HCT116 (cell line): Measurements from ENCODE around the gene PLCD3. TPM values are rescaled to one million over a fixed set of nuclear protein-coding genes. Genes with fewer than 3 reads are reported as not detected.

Experiments used
- ATAC-seq: fragments of 200-7000 bp; cut with Tn5 transposase; 2 replicates; pipeline ENCODE4 v1.9.1; 2020; ENCODE audit warnings: mild to moderate bottlenecking, moderate library complexity
- BruUV-seq: library from RNA; stranded (reverse); fragments of 400-500 nt; replicated peaks from 2 replicates; lab custom pipeline; 2021; lab: Mats Ljungman, UMichigan
- CTCF ChIA-PET: fragments of 300-600 bp; sonication (Branson Sonifier 250); formaldehyde crosslinking; loops from one replicate; lab custom pipeline; 2021; ENCODE audit warnings: antibody characterized with exemption; lab: Charles Lee
- POLR2A ChIA-PET: fragments of 300-600, 350-600 bp; sonication (Branson Sonifier 250); formaldehyde crosslinking; loops from one replicate; lab custom pipeline; 2021; ENCODE audit warnings: antibody characterized with exemption; lab: Charles Lee
- RAD21 ChIA-PET, 2 experiments: fragments of 300-600 bp; sonication (Branson Sonifier 250); formaldehyde crosslinking; loops; one replicate each; lab custom pipeline; 2023; ENCODE audit warnings: low total read pairs in 2 of 2; ENCODE audit not compliant: uncharacterized antibody in 2 of 2, unreplicated experiment in 2 of 2, low non-redundant PET in 1 of 2; lab: Charles Lee
- DNase-seq: peaks from one replicate; pipeline ENCODE4 v3.0.0-alpha.2; 2010; ENCODE audit warnings: low read depth, low spot score
- H2AFZ ChIP-seq: fragments of 200-600 bp; shearing (Covaris generic), sonication (generic); 2 replicates; pipeline ENCODE4 v1.6.1; 2017; ENCODE audit warnings: low read depth, mixed run types, mixed read lengths, antibody characterized with exemption, low read length; ENCODE audit not compliant: poor library complexity, severe bottlenecking
- H3K27ac ChIP-seq: 2 replicates; pipeline ENCODE4 v1.5.1; 2012; ENCODE audit warnings: low read depth, low read length
- H3K27me3 ChIP-seq: fragments of 200-600 bp; sonication (generic); 2 replicates; pipeline ENCODE4 v1.6.1; 2016; ENCODE audit warnings: mixed run types, low read length, mixed read lengths; ENCODE audit not compliant: insufficient read depth
- H3K36me3 ChIP-seq, 2 experiments: fragments of 200-500 bp in 1 of 2; fragments of 200-600 bp in 1 of 2; sonication (Bioruptor generic) in 1 of 2; sonication (generic) in 1 of 2; 2 replicates each; pipeline versions ENCODE4 v1.5.1 to v1.6.1; 2014 to 2016; ENCODE audit warnings: low read length in 2 of 2, inconsistent platforms in 1 of 2, mixed read lengths in 1 of 2, mixed run types in 1 of 2; ENCODE audit not compliant: insufficient read depth in 2 of 2, control insufficient read depth in 1 of 2
- H3K4me1 ChIP-seq, 2 experiments: fragments of 200-600 bp in 1 of 2; sonication (generic) in 1 of 2; 2 replicates each; pipeline versions ENCODE4 v1.5.1 to v1.6.1; 2012 to 2017; ENCODE audit warnings: low read length in 2 of 2, inconsistent platforms in 1 of 2, mild to moderate bottlenecking in 1 of 2, mixed read lengths in 1 of 2, mixed run types in 1 of 2, moderate library complexity in 1 of 2; ENCODE audit not compliant: insufficient read depth in 2 of 2, control insufficient read depth in 1 of 2
- H3K4me2 ChIP-seq: fragments of 200-600 bp; sonication (generic); 2 replicates; pipeline ENCODE4 v1.6.1; 2017; ENCODE audit warnings: mixed run types, low read length, mixed read lengths
- H3K4me3 ChIP-seq, 2 experiments: fragments of 200-600 bp in 1 of 2; sonication (generic) in 1 of 2; replicated peaks in 1 of 2; 2 replicates each; pipeline ENCODE4 v1.5.1; 2011 to 2016; ENCODE audit warnings: low read length in 2 of 2, control low read depth in 1 of 2, low read depth in 1 of 2, mild to moderate bottlenecking in 1 of 2, mixed read lengths in 1 of 2, mixed run types in 1 of 2
- H3K79me2 ChIP-seq: fragments of 200-600 bp; sonication (generic); 2 replicates; pipeline ENCODE4 v1.6.1; 2017; ENCODE audit warnings: mild to moderate bottlenecking, mixed run types, low read length, moderate library complexity, mixed read lengths; ENCODE audit not compliant: insufficient read depth
- H3K9ac ChIP-seq: fragments of 200-600 bp; sonication (generic); 2 replicates; pipeline ENCODE4 v1.6.1; 2016; ENCODE audit warnings: low read length, mixed read lengths
- H3K9me2 ChIP-seq: fragments of 200-600 bp; sonication (generic), shearing (Covaris generic); 2 replicates; pipeline ENCODE4 v1.6.1; 2017; ENCODE audit warnings: mixed run types, mild to moderate bottlenecking, moderate library complexity; ENCODE audit not compliant: insufficient read depth
- H3K9me3 ChIP-seq, 2 experiments: fragments of 200-500 bp in 1 of 2; fragments of 200-600 bp in 1 of 2; sonication (Bioruptor generic) in 1 of 2; sonication (generic) in 1 of 2; 2 replicates each; pipeline ENCODE4 v1.6.1; 2014 to 2017; ENCODE audit warnings: low read length in 2 of 2, mixed read lengths in 2 of 2, inconsistent platforms in 1 of 2, low read depth in 1 of 2, mild to moderate bottlenecking in 1 of 2, mixed run types in 1 of 2, moderate library complexity in 1 of 2; ENCODE audit not compliant: control insufficient read depth in 1 of 2, insufficient read depth in 1 of 2
- H4K20me1 ChIP-seq: fragments of 200-600 bp; sonication (generic), shearing (Covaris generic); 2 replicates; pipeline ENCODE4 v1.6.1; 2017; ENCODE audit warnings: mixed run types, mild to moderate bottlenecking, moderate library complexity; ENCODE audit not compliant: insufficient read depth
- CBX3 ChIP-seq: IDR thresholded peaks from 2 replicates; pipeline ENCODE4 v1.6.1; 2012; ENCODE audit warnings: low read depth
- CEBPB ChIP-seq: IDR thresholded peaks from 2 replicates; pipeline ENCODE4 v1.6.1; 2012; ENCODE audit warnings: low read depth
- EGR1 ChIP-seq: IDR thresholded peaks from 2 replicates; pipeline ENCODE4 v1.6.1; 2012; ENCODE audit warnings: low read depth
- EZH2 ChIP-seq: fragments of 200-600 bp; sonication (generic); IDR thresholded peaks from 2 replicates; pipeline ENCODE4 v1.6.1; 2017; ENCODE audit warnings: antibody characterized with exemption, mixed run types
- EZH2phosphoT487 ChIP-seq: fragments of 200-600 bp; IDR thresholded peaks from 2 replicates; pipeline ENCODE4 v1.6.1; 2018; ENCODE audit warnings: antibody characterized with exemption, borderline replicate concordance
- POLR2A ChIP-seq: IDR thresholded peaks from 2 replicates; pipeline ENCODE4 v1.7.0; 2011; ENCODE audit warnings: borderline replicate concordance; ENCODE audit not compliant: insufficient read depth, insufficient read length; ENCODE audit errors: extremely low read depth
- POLR2AphosphoS5 ChIP-seq: IDR thresholded peaks from 2 replicates; pipeline ENCODE4 v1.6.1; 2011; ENCODE audit warnings: mild to moderate bottlenecking, low read depth, low read length, moderate library complexity
- SRF ChIP-seq: IDR thresholded peaks from 2 replicates; pipeline ENCODE4 v1.6.1; 2012; ENCODE audit warnings: low read depth
- TCF7L2 ChIP-seq: IDR thresholded peaks from 2 replicates; pipeline ENCODE4 v1.7.0; 2011; ENCODE audit warnings: borderline replicate concordance, inconsistent platforms; ENCODE audit not compliant: insufficient read depth, insufficient read length; ENCODE audit errors: extremely low read depth
- YY1 ChIP-seq: IDR thresholded peaks from 2 replicates; pipeline ENCODE4 v1.6.1; 2011; ENCODE audit warnings: low read length, low read depth, moderate library complexity, mild to moderate bottlenecking; ENCODE audit not compliant: insufficient replicate concordance; ENCODE audit errors: extremely low read depth
- intact Hi-C: fragments of 100-400 bp; cut with micrococcal nuclease; formaldehyde crosslinking; loops from 2 replicates; pipeline ENCODE4 v1.10.0; 2022
- total RNA-seq: library from RNA; stranded (reverse); gene quantifications from one replicate; pipeline ENCODE4 v1.2.1, GENCODE V29; 2021; ENCODE audit not compliant: unreplicated experiment
- TF ChIP-seq, protein P1 (sequence below): IDR thresholded peaks from 2 replicates; pipeline ENCODE4 v1.6.1; 2012; ENCODE audit warnings: low read depth
- TF ChIP-seq, protein P2 (sequence below), 3 experiments: fragments of 200-600 bp in 1 of 3; sonication (generic) in 1 of 3; IDR thresholded peaks in 2 of 3; conservative IDR thresholded peaks in 1 of 3; 2 replicates each; pipeline ENCODE4 v1.5.1; 2012 to 2017; ENCODE audit warnings: low read depth in 2 of 3, low read length in 2 of 3, antibody characterized with exemption in 1 of 3, borderline replicate concordance in 1 of 3, control low read depth in 1 of 3, mild to moderate bottlenecking in 1 of 3, mixed read lengths in 1 of 3, mixed run types in 1 of 3, moderate library complexity in 1 of 3; ENCODE audit not compliant: insufficient read depth in 1 of 3
- TF ChIP-seq, protein P3 (sequence below): IDR thresholded peaks from 2 replicates; pipeline ENCODE4 v1.6.1; 2012

The PLCD3 gene
- total RNA-seq, 1 experiment from 2014 or later: 197 TPM

DNA sequence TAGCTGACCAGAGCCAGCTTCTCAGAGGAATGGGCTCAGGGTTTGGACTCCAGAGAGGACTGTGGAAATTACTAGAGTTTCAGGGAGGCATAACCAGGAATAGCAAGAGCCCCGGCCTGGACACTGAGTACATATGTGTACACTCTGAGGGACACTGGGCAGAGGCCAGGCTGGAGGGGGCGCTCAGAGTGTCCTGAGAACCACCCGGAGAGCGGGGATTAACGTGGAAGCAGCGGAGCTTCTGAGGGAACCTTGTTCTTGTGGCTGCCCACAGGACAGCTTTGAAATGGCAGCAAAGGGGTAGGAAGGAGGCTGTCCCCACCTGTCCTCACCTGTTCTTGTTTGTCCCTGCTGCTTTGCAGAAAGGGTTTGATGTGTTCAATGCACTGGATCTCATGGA, 27.8 kb downstream of the PLCD3 start (continued):
- TF ChIP-seq, protein P1, sequence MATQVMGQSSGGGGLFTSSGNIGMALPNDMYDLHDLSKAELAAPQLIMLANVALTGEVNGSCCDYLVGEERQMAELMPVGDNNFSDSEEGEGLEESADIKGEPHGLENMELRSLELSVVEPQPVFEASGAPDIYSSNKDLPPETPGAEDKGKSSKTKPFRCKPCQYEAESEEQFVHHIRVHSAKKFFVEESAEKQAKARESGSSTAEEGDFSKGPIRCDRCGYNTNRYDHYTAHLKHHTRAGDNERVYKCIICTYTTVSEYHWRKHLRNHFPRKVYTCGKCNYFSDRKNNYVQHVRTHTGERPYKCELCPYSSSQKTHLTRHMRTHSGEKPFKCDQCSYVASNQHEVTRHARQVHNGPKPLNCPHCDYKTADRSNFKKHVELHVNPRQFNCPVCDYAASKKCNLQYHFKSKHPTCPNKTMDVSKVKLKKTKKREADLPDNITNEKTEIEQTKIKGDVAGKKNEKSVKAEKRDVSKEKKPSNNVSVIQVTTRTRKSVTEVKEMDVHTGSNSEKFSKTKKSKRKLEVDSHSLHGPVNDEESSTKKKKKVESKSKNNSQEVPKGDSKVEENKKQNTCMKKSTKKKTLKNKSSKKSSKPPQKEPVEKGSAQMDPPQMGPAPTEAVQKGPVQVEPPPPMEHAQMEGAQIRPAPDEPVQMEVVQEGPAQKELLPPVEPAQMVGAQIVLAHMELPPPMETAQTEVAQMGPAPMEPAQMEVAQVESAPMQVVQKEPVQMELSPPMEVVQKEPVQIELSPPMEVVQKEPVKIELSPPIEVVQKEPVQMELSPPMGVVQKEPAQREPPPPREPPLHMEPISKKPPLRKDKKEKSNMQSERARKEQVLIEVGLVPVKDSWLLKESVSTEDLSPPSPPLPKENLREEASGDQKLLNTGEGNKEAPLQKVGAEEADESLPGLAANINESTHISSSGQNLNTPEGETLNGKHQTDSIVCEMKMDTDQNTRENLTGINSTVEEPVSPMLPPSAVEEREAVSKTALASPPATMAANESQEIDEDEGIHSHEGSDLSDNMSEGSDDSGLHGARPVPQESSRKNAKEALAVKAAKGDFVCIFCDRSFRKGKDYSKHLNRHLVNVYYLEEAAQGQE: no peak
- TF ChIP-seq, protein P2, sequence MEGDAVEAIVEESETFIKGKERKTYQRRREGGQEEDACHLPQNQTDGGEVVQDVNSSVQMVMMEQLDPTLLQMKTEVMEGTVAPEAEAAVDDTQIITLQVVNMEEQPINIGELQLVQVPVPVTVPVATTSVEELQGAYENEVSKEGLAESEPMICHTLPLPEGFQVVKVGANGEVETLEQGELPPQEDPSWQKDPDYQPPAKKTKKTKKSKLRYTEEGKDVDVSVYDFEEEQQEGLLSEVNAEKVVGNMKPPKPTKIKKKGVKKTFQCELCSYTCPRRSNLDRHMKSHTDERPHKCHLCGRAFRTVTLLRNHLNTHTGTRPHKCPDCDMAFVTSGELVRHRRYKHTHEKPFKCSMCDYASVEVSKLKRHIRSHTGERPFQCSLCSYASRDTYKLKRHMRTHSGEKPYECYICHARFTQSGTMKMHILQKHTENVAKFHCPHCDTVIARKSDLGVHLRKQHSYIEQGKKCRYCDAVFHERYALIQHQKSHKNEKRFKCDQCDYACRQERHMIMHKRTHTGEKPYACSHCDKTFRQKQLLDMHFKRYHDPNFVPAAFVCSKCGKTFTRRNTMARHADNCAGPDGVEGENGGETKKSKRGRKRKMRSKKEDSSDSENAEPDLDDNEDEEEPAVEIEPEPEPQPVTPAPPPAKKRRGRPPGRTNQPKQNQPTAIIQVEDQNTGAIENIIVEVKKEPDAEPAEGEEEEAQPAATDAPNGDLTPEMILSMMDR (IDR thresholded peaks at IDR 0.05 in 2 of 3, conservative IDR thresholded peaks at IDR 0.05 in 1 of 3; ENCODE audit: borderline replicate concordance in 1 of 3, insufficient read depth in 1 of 3, low read depth in 2 of 3, low read length in 2 of 3): no peak
- TF ChIP-seq SRF (no peak), EGR1 (no peak), POLR2AphosphoS5 (no peak)
- TF ChIP-seq, protein P3, sequence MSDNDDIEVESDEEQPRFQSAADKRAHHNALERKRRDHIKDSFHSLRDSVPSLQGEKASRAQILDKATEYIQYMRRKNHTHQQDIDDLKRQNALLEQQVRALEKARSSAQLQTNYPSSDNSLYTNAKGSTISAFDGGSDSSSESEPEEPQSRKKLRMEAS: no peak
- TF ChIP-seq, all 23 proteins: peak for 0

DNA sequence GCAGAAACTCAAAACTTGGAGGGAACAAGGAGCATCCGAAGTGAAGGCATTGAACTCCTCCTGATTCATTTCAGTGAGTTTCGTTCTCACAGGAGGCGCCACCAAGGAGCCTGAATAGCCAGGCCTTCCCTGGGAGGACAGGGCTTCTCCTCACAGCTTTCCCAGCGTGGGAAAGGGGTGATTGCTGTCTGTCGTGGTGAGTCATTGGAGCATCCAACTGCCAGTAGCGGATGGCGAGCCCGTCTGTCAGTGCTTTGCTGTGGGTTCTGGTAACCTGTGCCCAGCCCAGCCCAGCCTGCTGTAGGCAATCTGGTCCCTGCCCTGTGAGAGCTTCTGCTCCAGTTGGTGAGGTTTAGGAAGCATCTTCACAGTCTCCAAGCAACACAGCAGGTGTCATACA, 28.3 kb downstream of the PLCD3 start:
- ATAC-seq (no peak), DNase-seq (no peak)
- POLR2A ChIA-PET: no interaction called here

More for the DNA sequence above, 28.3 kb downstream of the PLCD3 start:
- Histone ChIP-seq H3K36me3 (peaks cover 28 to 61% of the 10 kb centered on the region in 2 experiments), H3K9me2 (no peaks in the 10 kb centered on the region), H3K4me2 (no peak overlapping the region), H3K4me3 (no peak overlapping the region), H3K27me3 (no peaks in the 10 kb centered on the region), H3K4me1 (peaks cover 0 to under 1% of the 10 kb centered on the region in 2 experiments; a peak in 1 of 4 replicates), H3K79me2 (peaks cover 7% of the 10 kb centered on the region; the same call in 1 of the 2 replicates), H3K9ac (no peak overlapping the region)
- RAD21 ChIA-PET: no interaction called here
- no peak for TF ChIP-seq EGR1
- no peak for TF ChIP-seq CBX3
- TF ChIP-seq YY1: no peak
- no peak for TF ChIP-seq EZH2phosphoT487
- no peak for TF ChIP-seq TCF7L2
- TF ChIP-seq EZH2: no peak
- TF ChIP-seq CEBPB: no peak
- no peak for TF ChIP-seq POLR2A
- TF ChIP-seq, all 23 proteins: peak for 0
- intact Hi-C loops: no loop called here
- no TSS peak for BruUV-seq
- Histone ChIP-seq H4K20me1 (no peaks in the 10 kb centered on the region), H2AFZ (no peak overlapping the region), H3K27ac (no peak overlapping the region), H3K9me3 (no peaks in the 10 kb centered on the region)
- CTCF ChIA-PET: no interaction called here
